Keratinocyte (primary cell): ENCODE data around the gene MIER2.

Experiments used
- CTCF ChIP-seq, 3 experiments: IDR thresholded peaks in 1 of 3; conservative IDR thresholded peaks in 1 of 3; optimal IDR thresholded peaks in 1 of 3; 2 replicates in 2 of 3; 3 replicates in 1 of 3; pipeline versions ENCODE3 to v1.5.1; 2011; ENCODE audit warnings: low read length in 3 of 3, mild to moderate bottlenecking in 3 of 3, moderate library complexity in 2 of 3, control low read depth in 1 of 3, inconsistent platforms in 1 of 3; ENCODE audit not compliant: insufficient read depth in 2 of 3; ENCODE audit errors: extremely low read depth in 1 of 3
- EZH2 ChIP-seq: IDR thresholded peaks from one replicate; pipeline ENCODE4 v1.6.1; 2012; ENCODE audit warnings: inconsistent platforms, mild to moderate bottlenecking, low read length, moderate library complexity

GRCh38 chr19:262125-262524, 82.5 kb downstream of the MIER2 start:
- no peak for TF ChIP-seq CTCF (optimal IDR thresholded peaks at IDR 0.05 in 1 of 3, IDR thresholded peaks at IDR 0.05 in 1 of 3, conservative IDR thresholded peaks at IDR 0.05 in 1 of 3; ENCODE audit: extremely low read depth in 1 of 3, insufficient read depth in 2 of 3, low read length in 3 of 3)
- TF ChIP-seq EZH2, result no peak
